Caco-2 (cell line): ENCODE measurements around the gene TDRD5. TPM values are rescaled to one million over a fixed set of nuclear protein-coding genes. Genes with fewer than 3 reads are reported as not detected.
A peak's percentile ranks its signal among the peaks of the same experiment; 100 is the strongest.

Source experiments
- BruUV-seq: library from RNA; stranded (reverse); fragments of 400-500 nt; replicated peaks from 2 replicates; lab custom pipeline; 2021; lab: Mats Ljungman, UMichigan
- CTCF ChIA-PET: fragments of 300-600 bp; sonication (Branson Sonifier 250); formaldehyde crosslinking; loops from one replicate; lab custom pipeline; 2022; ENCODE audit warnings: antibody characterized with exemption; lab: Charles Lee
- POLR2A ChIA-PET: fragments of 300-600 bp; sonication (Branson Sonifier 250); formaldehyde crosslinking; loops from one replicate; lab custom pipeline; 2022; ENCODE audit warnings: antibody characterized with exemption; lab: Charles Lee
- DNase-seq, 2 experiments: peaks; one replicate each; pipeline versions ENCODE4 v3.0.0 to v3.0.0-alpha.2; 2020 to 2022
- H3K27me3 ChIP-seq: replicated peaks from 2 replicates; pipeline ENCODE4 v1.6.0; 2011; ENCODE audit warnings: low read length; ENCODE audit not compliant: control insufficient read depth, insufficient read depth
- H3K36me3 ChIP-seq: 2 replicates; pipeline ENCODE4 v1.5.1; 2011; ENCODE audit warnings: low read length; ENCODE audit not compliant: control insufficient read depth, insufficient read depth
- H3K4me1 ChIP-seq: fragments of 250-450 bp; sonication (Bioruptor Pico); 2 replicates; pipeline ENCODE4 v1.5.1; 2020; ENCODE audit warnings: mild to moderate bottlenecking
- H3K4me3 ChIP-seq: 2 replicates; pipeline ENCODE4 v1.5.1; 2011; ENCODE audit warnings: low read depth, mild to moderate bottlenecking, control low read depth, low read length
- H3K9me3 ChIP-seq: fragments of 250-450 bp; sonication (Bioruptor Pico); 2 replicates; pipeline ENCODE4 v1.5.1; 2020; ENCODE audit warnings: mild to moderate bottlenecking, moderate library complexity
- H3K27ac Mint-ChIP-seq: one replicate; pipeline ENCODE4 v1.8.0; 2022; ENCODE audit warnings: mixed read lengths; ENCODE audit not compliant: unreplicated experiment
- H3K27me3 Mint-ChIP-seq: one replicate; pipeline ENCODE4 v1.8.0; 2022; ENCODE audit warnings: mixed read lengths; ENCODE audit not compliant: insufficient read depth, unreplicated experiment
- H3K36me3 Mint-ChIP-seq: one replicate; pipeline ENCODE4 v1.8.0; 2022; ENCODE audit warnings: mild to moderate bottlenecking, mixed read lengths; ENCODE audit not compliant: insufficient read depth, unreplicated experiment
- H3K4me1 Mint-ChIP-seq: one replicate; pipeline ENCODE4 v1.8.0; 2022; ENCODE audit warnings: low read depth, mixed read lengths; ENCODE audit not compliant: unreplicated experiment
- H3K4me3 Mint-ChIP-seq: one replicate; pipeline ENCODE4 v1.8.0; 2022; ENCODE audit warnings: mild to moderate bottlenecking, moderate library complexity, mixed read lengths; ENCODE audit not compliant: unreplicated experiment
- H3K9me3 Mint-ChIP-seq: one replicate; pipeline ENCODE4 v1.8.0; 2022; ENCODE audit warnings: mixed read lengths; ENCODE audit not compliant: unreplicated experiment
- intact Hi-C: fragments of 100-400 bp; cut with micrococcal nuclease; formaldehyde crosslinking; loops from one replicate; pipeline ENCODE4 v1.10.0; 2022; ENCODE audit not compliant: unreplicated experiment
- total RNA-seq: library from RNA; stranded (reverse); gene quantifications from 2 replicates; pipeline ENCODE4 v1.2.3, GENCODE V29; 2022
- TF ChIP-seq, protein P1 (sequence below), 2 experiments: fragments of 200-600 bp in 1 of 2; IDR thresholded peaks; 1 replicate in 1 of 2; 2 replicates in 1 of 2; pipeline versions ENCODE4 v1.5.1 to v1.8.0; 2011 to 2022; ENCODE audit warnings: antibody characterized with exemption in 1 of 2, control low read depth in 1 of 2, inconsistent platforms in 1 of 2, low read depth in 1 of 2, low read length in 1 of 2, mild to moderate bottlenecking in 1 of 2, moderate library complexity in 1 of 2; ENCODE audit not compliant: insufficient read depth in 1 of 2, severe bottlenecking in 1 of 2, unreplicated experiment in 1 of 2

TDRD5 gene
- total RNA-seq, 1 experiment from 2014 or later, result 0.52 TPM

DNA sequence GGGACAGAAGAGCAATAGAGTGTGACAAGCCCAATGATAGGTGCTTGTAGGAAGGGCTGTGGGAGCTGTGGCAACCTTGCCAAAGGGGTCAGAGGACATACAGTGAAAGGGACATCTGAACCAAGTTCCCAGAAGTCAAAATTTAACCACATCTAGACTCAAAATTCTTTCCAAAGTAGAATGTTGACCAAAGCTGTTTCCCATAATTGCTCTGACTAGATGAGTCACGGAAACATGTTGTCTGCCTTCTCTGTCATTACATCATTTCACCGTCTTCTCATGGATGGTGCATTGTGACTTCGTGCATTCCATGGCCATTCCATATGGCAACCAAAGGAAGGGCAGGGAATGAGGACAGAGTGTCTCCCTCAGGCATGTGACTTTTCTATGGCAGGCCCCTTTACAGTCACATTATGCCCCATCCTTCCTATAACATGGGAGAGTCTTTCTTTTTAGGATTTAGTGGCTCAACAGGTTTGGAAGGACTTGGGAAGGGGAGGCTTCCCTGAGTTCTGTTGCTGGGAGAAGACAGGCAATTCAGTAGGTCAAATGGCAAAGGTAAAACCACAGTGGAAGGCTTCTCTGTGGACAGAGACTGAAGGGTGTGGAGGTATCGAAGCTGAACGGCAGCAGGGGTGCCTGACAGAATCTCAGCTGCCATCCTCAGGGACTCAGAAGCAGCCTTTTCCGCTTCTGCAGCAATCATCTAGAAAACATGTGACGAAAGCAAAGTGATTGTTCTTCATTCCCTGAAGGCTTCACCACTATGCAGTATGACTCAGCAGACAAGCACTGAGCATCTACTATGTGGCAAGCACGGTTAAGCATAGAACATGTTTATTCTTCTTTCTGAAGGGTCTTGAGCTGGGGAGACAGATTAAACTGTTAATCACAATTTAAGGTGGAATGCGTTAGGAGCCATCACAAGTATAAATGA is 40.6 kb upstream of the TDRD5 start:
- no peak overlapping the region for H3K4me3 ChIP-seq
- H3K9me3 ChIP-seq, result no peaks in the 10 kb centered on the region
- H3K36me3 Mint-ChIP-seq, result no peaks in the 10 kb centered on the region
- no peaks in the 10 kb centered on the region for H3K9me3 Mint-ChIP-seq
- no peaks in the 10 kb centered on the region for H3K36me3 ChIP-seq
- POLR2A ChIA-PET, result no interaction called here
- TF ChIP-seq, protein P1, sequence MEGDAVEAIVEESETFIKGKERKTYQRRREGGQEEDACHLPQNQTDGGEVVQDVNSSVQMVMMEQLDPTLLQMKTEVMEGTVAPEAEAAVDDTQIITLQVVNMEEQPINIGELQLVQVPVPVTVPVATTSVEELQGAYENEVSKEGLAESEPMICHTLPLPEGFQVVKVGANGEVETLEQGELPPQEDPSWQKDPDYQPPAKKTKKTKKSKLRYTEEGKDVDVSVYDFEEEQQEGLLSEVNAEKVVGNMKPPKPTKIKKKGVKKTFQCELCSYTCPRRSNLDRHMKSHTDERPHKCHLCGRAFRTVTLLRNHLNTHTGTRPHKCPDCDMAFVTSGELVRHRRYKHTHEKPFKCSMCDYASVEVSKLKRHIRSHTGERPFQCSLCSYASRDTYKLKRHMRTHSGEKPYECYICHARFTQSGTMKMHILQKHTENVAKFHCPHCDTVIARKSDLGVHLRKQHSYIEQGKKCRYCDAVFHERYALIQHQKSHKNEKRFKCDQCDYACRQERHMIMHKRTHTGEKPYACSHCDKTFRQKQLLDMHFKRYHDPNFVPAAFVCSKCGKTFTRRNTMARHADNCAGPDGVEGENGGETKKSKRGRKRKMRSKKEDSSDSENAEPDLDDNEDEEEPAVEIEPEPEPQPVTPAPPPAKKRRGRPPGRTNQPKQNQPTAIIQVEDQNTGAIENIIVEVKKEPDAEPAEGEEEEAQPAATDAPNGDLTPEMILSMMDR (IDR thresholded peaks at IDR 0.05; ENCODE audit: insufficient read depth in 1 of 2, low read depth in 1 of 2, low read length in 1 of 2, severe bottlenecking in 1 of 2, unreplicated experiment in 1 of 2), result no peak
- H3K4me3 Mint-ChIP-seq, result no peak overlapping the region
- H3K27me3 Mint-ChIP-seq, result peaks cover 3% of the 10 kb centered on the region
- intact Hi-C loops, result no loop called here
- CTCF ChIA-PET, result no interaction called here
- peak overlapping the region; percentile 5 for H3K27ac Mint-ChIP-seq
- H3K27me3 ChIP-seq, result no peaks in the 10 kb centered on the region
- BruUV-seq, result no TSS peak
- no peak for DNase-seq
- H3K4me1 Mint-ChIP-seq, result no peaks in the 10 kb centered on the region
- peaks cover 7% of the 10 kb centered on the region; the same call in 1 of the 2 replicates for H3K4me1 ChIP-seq

DNA sequence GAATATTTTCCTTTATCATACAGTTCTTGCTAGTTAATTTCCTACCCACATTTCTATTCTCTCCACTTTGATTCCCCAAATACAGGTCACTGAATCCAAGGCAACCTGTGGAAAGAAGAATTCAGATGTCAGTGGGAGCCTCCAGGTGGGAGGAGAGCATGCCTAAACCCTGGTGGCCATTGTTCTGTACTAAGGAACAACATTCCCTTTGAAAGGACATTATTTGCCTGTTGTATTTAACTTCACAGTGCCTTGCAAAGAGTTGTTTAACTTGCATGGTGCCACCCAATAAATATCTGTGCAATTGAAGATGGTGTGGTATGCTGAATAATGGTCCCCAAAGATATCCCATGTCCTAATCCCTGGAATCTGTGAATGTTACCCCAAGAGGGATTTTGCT is 37.2 kb upstream of the TDRD5 start:
- no peak overlapping the region for H3K27ac Mint-ChIP-seq
- ChIA-PET CTCF (no interaction called here), POLR2A (no interaction called here)
- peaks cover 3% of the 10 kb centered on the region for H3K27me3 Mint-ChIP-seq
- intact Hi-C loops, result no loop called here
- TF ChIP-seq, protein P1 (IDR thresholded peaks at IDR 0.05; ENCODE audit: insufficient read depth in 1 of 2, low read depth in 1 of 2, low read length in 1 of 2, severe bottlenecking in 1 of 2, unreplicated experiment in 1 of 2), result no peak
- H3K4me3 Mint-ChIP-seq, result no peak overlapping the region
- H3K4me1 Mint-ChIP-seq, result no peaks in the 10 kb centered on the region
- BruUV-seq, result no TSS peak
- H3K4me3 ChIP-seq, result no peak overlapping the region
- no peaks in the 10 kb centered on the region for H3K27me3 ChIP-seq
- no peak for DNase-seq
- H3K9me3 ChIP-seq, result no peaks in the 10 kb centered on the region
- no peaks in the 10 kb centered on the region for H3K36me3 Mint-ChIP-seq
- no peaks in the 10 kb centered on the region for H3K9me3 Mint-ChIP-seq
- H3K36me3 ChIP-seq, result no peaks in the 10 kb centered on the region
- H3K4me1 ChIP-seq, result no peaks in the 10 kb centered on the region; the same call in 1 of the 2 replicates

DNA sequence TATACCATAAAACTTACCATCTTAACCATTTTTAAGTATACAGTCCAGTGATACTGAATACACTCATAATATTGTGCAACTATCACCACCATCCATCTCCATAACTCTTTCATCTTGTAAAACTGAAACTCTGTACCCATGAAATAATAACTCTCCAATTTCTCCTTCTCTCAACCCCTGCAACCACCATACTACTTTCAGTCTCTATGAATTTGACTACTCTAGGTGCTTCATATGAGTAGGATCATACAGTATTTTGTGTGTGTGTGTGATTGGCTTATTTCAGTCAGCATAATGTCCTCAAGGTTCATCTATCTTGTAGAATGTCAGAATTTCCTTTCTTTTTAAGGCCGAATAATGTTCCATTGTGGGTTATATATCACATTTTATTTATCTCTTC is 33.6 kb upstream of the TDRD5 start:
- Mint-ChIP-seq H3K4me3 (no peak overlapping the region), H3K27me3 (peaks cover 3% of the 10 kb centered on the region), H3K9me3 (no peaks in the 10 kb centered on the region), H3K27ac (no peak overlapping the region), H3K4me1 (no peaks in the 10 kb centered on the region), H3K36me3 (no peaks in the 10 kb centered on the region)
- TF ChIP-seq, protein P1 (IDR thresholded peaks at IDR 0.05; ENCODE audit: insufficient read depth in 1 of 2, low read depth in 1 of 2, low read length in 1 of 2, severe bottlenecking in 1 of 2, unreplicated experiment in 1 of 2), result no peak
- Histone ChIP-seq H3K36me3 (no peaks in the 10 kb centered on the region), H3K9me3 (no peaks in the 10 kb centered on the region), H3K4me3 (no peak overlapping the region), H3K4me1 (no peaks in the 10 kb centered on the region), H3K27me3 (no peaks in the 10 kb centered on the region)
- ChIA-PET CTCF (no interaction called here), POLR2A (no interaction called here)
- no peak for DNase-seq
- intact Hi-C loops, result no loop called here
- BruUV-seq, result no TSS peak
